Measurements from ENCODE around the gene THRB. TPM values are rescaled to one million over a fixed set of nuclear protein-coding genes. Genes with fewer than 3 reads are reported as not detected.

Gene THRB
- total RNA-seq, 1 experiment from 2014 or later: not detected

DNA sequence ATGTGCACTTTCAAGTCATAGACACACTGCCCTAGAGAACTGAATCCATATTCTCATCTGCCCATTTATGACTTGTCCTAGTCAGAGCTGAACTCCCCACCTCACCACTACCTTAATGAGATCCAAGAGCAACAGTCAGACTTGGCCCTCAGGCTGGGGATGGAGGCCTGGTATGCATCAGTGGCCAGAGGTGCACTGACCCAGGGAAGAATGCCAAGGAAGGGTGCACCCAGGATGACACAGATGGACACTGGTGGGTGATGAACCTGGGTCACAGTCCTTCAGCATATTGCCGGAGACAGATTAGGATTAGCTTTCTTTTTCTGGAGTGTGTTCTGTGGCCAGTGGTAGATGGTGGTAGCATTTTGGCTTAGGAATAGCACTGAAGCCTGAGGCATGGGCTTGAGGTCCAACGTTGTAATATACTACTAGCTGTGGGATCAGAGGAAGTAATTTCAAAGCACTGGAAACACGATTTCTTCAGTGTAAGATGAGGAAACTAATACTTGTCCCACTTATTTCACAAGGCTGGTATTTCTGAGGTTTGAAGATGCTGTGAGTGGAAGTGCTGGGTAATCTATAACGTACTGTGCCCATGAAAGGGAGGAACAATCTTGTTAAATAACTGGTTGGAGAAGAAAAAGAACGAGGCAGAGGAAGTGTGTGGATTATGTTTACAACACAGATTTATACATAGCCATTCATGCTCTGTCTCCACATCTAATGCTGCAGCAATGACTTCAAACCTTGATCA, 265.0 kb downstream of the THRB start:
- no peaks in the 10 kb centered on the region for H3K9me2 ChIP-seq (replicated peaks; ENCODE audit: insufficient read depth, low read length)
- no peaks in the 10 kb centered on the region for H4K20me1 ChIP-seq (ENCODE audit: insufficient read depth, low read depth, low read length)
- no peaks in the 10 kb centered on the region for H3K79me2 ChIP-seq (ENCODE audit: low read length)
- H3K27me3 ChIP-seq (ENCODE audit: low read length): no peaks in the 10 kb centered on the region
- no peaks in the 10 kb centered on the region for H3K9me3 ChIP-seq (ENCODE audit: low read length)
- no peak overlapping the region for H3K27ac ChIP-seq (ENCODE audit: low read length)
- H3K9ac ChIP-seq (ENCODE audit: low read length): no peak overlapping the region
- no peak overlapping the region for H3K4me3 ChIP-seq (ENCODE audit: low read length)
- no peak overlapping the region for H2AFZ ChIP-seq (ENCODE audit: low read length)
- H3K36me3 ChIP-seq (ENCODE audit: insufficient read depth, low read length): no peaks in the 10 kb centered on the region
- H3K4me1 ChIP-seq (ENCODE audit: low read length): no peaks in the 10 kb centered on the region; the same call in 1 of the 2 replicates
- H3K4me2 ChIP-seq (ENCODE audit: low read depth, low read length, poor library complexity, severe bottlenecking): no peak overlapping the region
- no peak for DNase-seq

DNA sequence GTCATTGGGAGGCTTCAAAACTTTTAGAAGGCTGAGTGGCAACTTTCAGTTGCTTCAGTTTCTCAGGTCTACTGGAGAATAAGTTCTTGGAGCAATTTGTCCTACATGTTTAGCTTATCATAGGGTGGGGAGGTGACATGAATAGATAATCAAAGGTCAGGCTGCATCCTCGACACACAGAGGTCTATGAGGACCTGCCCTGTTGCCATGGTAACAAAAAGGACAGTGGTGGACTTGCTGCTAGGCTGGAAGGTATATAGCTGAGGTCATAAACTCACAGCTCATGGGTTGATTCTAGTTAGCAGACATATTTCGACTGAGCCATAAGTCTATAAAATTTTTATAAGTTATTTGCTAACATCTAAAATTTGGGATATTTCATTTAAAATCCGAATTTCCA, 267.0 kb downstream of the THRB start:
- H3K27me3 ChIP-seq (ENCODE audit: low read length): no peaks in the 10 kb centered on the region
- DNase-seq: no peak
- no peaks in the 10 kb centered on the region for H3K36me3 ChIP-seq (ENCODE audit: insufficient read depth, low read length)
- no peaks in the 10 kb centered on the region for H3K9me3 ChIP-seq (ENCODE audit: low read length)
- no peaks in the 10 kb centered on the region for H4K20me1 ChIP-seq (ENCODE audit: insufficient read depth, low read depth, low read length)
- H2AFZ ChIP-seq (ENCODE audit: low read length): no peak overlapping the region
- H3K4me1 ChIP-seq (ENCODE audit: low read length): no peaks in the 10 kb centered on the region; the same call in 1 of the 2 replicates
- H3K4me3 ChIP-seq (ENCODE audit: low read length): no peak overlapping the region
- H3K9me2 ChIP-seq (replicated peaks; ENCODE audit: insufficient read depth, low read length): no peaks in the 10 kb centered on the region
- no peak overlapping the region for H3K27ac ChIP-seq (ENCODE audit: low read length)
- H3K79me2 ChIP-seq (ENCODE audit: low read length): no peaks in the 10 kb centered on the region
- no peak overlapping the region for H3K9ac ChIP-seq (ENCODE audit: low read length)
- no peak overlapping the region for H3K4me2 ChIP-seq (ENCODE audit: low read depth, low read length, poor library complexity, severe bottlenecking)

DNA sequence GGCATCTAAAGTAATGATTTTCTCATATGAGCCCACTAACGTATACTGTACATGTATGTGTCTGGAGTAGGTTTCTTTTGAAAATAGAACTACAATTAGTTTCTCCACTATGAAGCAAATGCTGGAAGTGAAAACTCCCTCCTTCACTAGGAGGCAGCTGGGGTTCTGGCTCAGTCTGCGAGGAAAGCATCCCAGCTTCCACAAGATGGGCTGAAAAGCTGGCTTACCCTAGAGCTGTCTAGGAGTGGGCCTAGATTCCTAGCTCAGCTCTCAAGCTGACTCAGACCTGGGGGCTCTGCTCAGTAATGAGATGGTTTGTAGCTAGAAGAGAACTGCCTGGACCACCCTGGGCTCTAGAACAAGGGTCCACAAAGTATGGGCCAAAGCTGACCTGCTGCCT, 268.3 kb downstream of the THRB start:
- Histone ChIP-seq H3K9ac (ENCODE audit: low read length) (no peak overlapping the region), H3K79me2 (ENCODE audit: low read length) (no peaks in the 10 kb centered on the region), H3K4me2 (ENCODE audit: low read depth, low read length, poor library complexity, severe bottlenecking) (no peak overlapping the region), H3K36me3 (ENCODE audit: insufficient read depth, low read length) (no peaks in the 10 kb centered on the region), H3K9me2 (replicated peaks; ENCODE audit: insufficient read depth, low read length) (no peaks in the 10 kb centered on the region), H2AFZ (ENCODE audit: low read length) (no peak overlapping the region), H3K4me1 (ENCODE audit: low read length) (no peaks in the 10 kb centered on the region; the same call in 1 of the 2 replicates), H3K9me3 (ENCODE audit: low read length) (no peaks in the 10 kb centered on the region), H3K4me3 (ENCODE audit: low read length) (no peak overlapping the region), H3K27me3 (ENCODE audit: low read length) (no peaks in the 10 kb centered on the region), H3K27ac (ENCODE audit: low read length) (no peak overlapping the region), H4K20me1 (ENCODE audit: insufficient read depth, low read depth, low read length) (no peaks in the 10 kb centered on the region)
- no peak for DNase-seq

DNA sequence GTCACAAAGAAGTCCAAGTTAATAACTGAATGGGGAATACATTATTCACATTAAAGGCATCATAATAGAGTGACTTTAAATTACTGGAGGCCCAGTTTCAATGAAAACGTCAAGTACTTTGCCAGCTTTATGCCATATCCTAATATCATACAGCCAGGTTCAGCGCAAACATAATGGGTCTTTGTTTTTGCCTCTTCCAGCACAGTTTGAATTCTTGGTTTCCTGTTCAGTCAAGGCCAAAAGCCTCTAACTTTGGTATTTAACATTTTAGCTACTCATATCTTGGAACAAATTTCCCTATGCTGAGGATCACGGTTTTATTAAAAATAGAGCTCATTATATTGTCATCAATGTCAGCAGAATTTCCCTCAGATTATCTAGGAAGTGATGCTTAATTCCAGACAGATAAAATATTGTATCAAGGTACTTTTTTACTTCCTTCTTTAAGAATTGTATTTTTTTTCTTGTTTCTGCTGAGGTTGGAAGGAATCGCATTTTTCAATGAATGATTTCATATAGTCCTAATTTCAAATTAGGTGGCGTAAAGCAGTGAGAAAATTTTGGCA, 269.2 kb downstream of the THRB start:
- Histone ChIP-seq H3K9me2 (replicated peaks; ENCODE audit: insufficient read depth, low read length) (no peaks in the 10 kb centered on the region), H3K9ac (ENCODE audit: low read length) (no peak overlapping the region), H3K36me3 (ENCODE audit: insufficient read depth, low read length) (no peaks in the 10 kb centered on the region), H3K9me3 (ENCODE audit: low read length) (no peaks in the 10 kb centered on the region), H2AFZ (ENCODE audit: low read length) (no peak overlapping the region), H3K4me2 (ENCODE audit: low read depth, low read length, poor library complexity, severe bottlenecking) (no peak overlapping the region), H3K27ac (ENCODE audit: low read length) (no peak overlapping the region), H3K4me1 (ENCODE audit: low read length) (no peaks in the 10 kb centered on the region; the same call in 1 of the 2 replicates), H4K20me1 (ENCODE audit: insufficient read depth, low read depth, low read length) (no peaks in the 10 kb centered on the region), H3K27me3 (ENCODE audit: low read length) (no peaks in the 10 kb centered on the region), H3K79me2 (ENCODE audit: low read length) (no peaks in the 10 kb centered on the region), H3K4me3 (ENCODE audit: low read length) (no peak overlapping the region)
- no peak for DNase-seq

DNA sequence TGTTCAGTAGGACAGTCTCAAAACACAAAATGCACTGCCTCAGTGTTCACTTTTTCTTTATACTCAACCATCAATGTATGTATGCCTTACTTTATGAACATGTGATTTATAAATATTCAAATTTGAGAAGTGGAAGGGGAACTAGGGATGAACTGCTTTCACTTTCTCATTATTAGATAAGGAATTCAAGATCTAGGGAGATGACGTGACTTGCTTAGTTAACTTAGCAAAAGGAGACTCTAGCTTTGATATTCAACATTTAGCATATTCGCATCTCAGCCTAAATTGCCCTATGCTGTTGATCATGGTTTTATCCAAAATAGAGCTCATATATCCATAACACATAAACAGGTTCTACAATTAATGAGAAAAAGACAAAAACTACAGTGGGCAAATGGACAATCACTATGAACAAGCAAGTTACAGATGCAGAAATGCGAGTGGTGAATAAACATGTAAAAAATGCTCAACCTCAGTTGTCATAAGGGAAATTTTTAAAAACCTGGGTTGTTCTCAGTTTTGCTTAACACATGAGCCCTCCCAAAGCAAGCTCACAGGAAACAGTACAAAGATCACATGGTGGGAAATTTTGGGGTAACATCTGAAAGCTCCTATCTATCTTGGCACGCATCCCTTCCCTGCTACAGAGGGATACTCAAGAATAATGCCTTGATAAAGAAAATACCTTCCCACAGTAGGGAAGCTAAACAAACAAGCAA, 269.8 kb downstream of the THRB start:
- Histone ChIP-seq H3K36me3 (ENCODE audit: insufficient read depth, low read length) (no peaks in the 10 kb centered on the region), H3K27me3 (ENCODE audit: low read length) (no peaks in the 10 kb centered on the region), H2AFZ (ENCODE audit: low read length) (no peak overlapping the region), H3K4me2 (ENCODE audit: low read depth, low read length, poor library complexity, severe bottlenecking) (no peak overlapping the region), H3K9me2 (replicated peaks; ENCODE audit: insufficient read depth, low read length) (no peaks in the 10 kb centered on the region), H3K9me3 (ENCODE audit: low read length) (no peaks in the 10 kb centered on the region), H3K4me3 (ENCODE audit: low read length) (no peak overlapping the region), H3K9ac (ENCODE audit: low read length) (no peak overlapping the region), H3K27ac (ENCODE audit: low read length) (no peak overlapping the region), H3K4me1 (ENCODE audit: low read length) (no peaks in the 10 kb centered on the region; the same call in 1 of the 2 replicates), H3K79me2 (ENCODE audit: low read length) (no peaks in the 10 kb centered on the region), H4K20me1 (ENCODE audit: insufficient read depth, low read depth, low read length) (no peaks in the 10 kb centered on the region)
- DNase-seq: no peak

DNA sequence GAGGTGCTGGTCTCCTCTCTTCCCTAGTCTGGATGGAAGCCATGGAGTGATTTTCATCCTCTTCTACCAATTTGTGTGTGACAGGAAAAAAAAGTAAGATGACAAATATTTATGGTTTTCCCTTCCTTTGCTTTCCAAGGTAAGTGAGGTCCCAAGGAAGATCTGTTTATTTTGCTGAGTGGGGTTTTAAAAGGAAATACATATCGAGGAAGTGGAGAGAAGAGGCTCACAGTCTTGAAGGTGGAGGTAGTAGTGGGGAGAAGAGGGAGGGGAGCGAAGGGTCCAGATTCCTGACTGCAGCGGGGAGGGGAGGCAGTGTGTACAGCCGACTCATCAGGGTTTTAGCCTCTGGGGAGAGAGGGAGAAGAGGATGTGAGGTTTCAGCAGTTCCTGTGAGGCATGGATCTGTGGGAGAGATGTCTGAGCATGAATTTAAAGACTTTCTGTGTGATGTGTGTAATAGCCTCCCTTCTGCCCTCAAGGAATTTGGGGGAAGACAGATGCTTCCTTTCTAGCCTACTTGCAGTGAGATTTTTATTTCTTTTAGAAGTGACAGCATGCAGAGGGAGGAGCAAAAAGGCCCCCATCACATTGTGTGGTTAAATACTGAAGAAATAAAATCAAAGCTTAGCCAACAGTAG, 272.4 kb downstream of the THRB start:
- Histone ChIP-seq H3K9me2 (replicated peaks; ENCODE audit: insufficient read depth, low read length) (no peaks in the 10 kb centered on the region), H3K4me2 (ENCODE audit: low read depth, low read length, poor library complexity, severe bottlenecking) (no peak overlapping the region), H4K20me1 (ENCODE audit: insufficient read depth, low read depth, low read length) (no peaks in the 10 kb centered on the region), H3K27me3 (ENCODE audit: low read length) (no peaks in the 10 kb centered on the region), H3K9ac (ENCODE audit: low read length) (no peak overlapping the region), H3K4me3 (ENCODE audit: low read length) (no peak overlapping the region), H3K9me3 (ENCODE audit: low read length) (no peaks in the 10 kb centered on the region), H3K4me1 (ENCODE audit: low read length) (no peaks in the 10 kb centered on the region; the same call in 1 of the 2 replicates), H3K79me2 (ENCODE audit: low read length) (no peaks in the 10 kb centered on the region), H3K36me3 (ENCODE audit: insufficient read depth, low read length) (no peaks in the 10 kb centered on the region), H3K27ac (ENCODE audit: low read length) (no peak overlapping the region), H2AFZ (ENCODE audit: low read length) (no peak overlapping the region)
- no peak for DNase-seq

DNA sequence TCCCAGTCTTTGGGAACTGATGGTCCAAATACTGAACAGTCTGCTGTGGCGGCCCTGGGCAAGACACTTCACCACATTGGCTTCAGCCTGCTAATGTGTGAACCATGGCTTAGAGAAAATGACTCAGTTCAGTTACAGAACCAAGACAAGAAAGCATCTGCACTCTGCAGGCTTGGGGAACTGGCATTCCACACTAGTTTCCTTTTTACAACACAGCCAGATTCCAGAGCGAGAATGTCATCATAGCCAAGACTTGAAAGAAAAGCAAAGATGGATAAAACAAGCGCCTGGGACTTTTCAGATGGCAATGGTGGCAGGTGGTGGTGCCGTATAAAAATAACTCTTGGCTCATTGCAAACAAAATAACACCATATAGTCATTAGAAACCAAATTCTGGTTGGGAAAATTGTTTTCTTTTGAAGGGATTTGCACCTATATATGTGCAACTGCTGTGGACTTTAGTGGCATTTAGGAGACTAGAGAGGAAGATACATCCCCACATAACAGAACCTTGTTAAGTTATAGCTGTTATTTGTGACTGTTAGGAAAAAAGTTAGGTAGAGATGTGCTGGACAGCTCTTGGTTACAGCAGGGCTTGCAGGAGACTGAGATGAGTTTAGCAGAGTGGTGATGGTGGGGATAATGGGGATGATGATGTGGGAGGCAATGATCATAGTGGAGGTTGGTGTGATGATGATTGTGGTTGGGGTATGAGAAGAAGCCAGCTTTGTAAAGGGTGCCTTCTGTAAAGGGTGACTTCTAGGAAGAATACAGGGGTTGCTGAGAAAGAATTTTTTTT, 273.6 kb downstream of the THRB start:
- Histone ChIP-seq H3K36me3 (ENCODE audit: insufficient read depth, low read length) (no peaks in the 10 kb centered on the region), H4K20me1 (ENCODE audit: insufficient read depth, low read depth, low read length) (no peaks in the 10 kb centered on the region), H2AFZ (ENCODE audit: low read length) (no peak overlapping the region), H3K4me1 (ENCODE audit: low read length) (no peaks in the 10 kb centered on the region; the same call in 1 of the 2 replicates), H3K27ac (ENCODE audit: low read length) (no peak overlapping the region), H3K9me3 (ENCODE audit: low read length) (no peaks in the 10 kb centered on the region), H3K4me2 (ENCODE audit: low read depth, low read length, poor library complexity, severe bottlenecking) (no peak overlapping the region), H3K9ac (ENCODE audit: low read length) (no peak overlapping the region), H3K4me3 (ENCODE audit: low read length) (no peak overlapping the region), H3K27me3 (ENCODE audit: low read length) (no peaks in the 10 kb centered on the region), H3K9me2 (replicated peaks; ENCODE audit: insufficient read depth, low read length) (no peaks in the 10 kb centered on the region), H3K79me2 (ENCODE audit: low read length) (no peaks in the 10 kb centered on the region)
- DNase-seq: no peak

All from Karpas-422 (cell line).